SK-N-SH treated with all-trans-retinoic acid at 6 μM for 48 hours (cell line): ENCODE data around the gene ASCC3.

Experiments
- ATAC-seq: fragments of 200-7000 bp; cut with Tn5 transposase; 3 replicates; pipeline ENCODE4 v1.9.1; 2020; ENCODE audit warnings: mild to moderate bottlenecking, moderate library complexity
- ARNTL ChIP-seq: fragments of 450-650 bp; formaldehyde crosslinking; IDR thresholded peaks from 2 replicates; pipeline ENCODE4 v1.5.0; 2020; ENCODE audit warnings: low read depth, mild to moderate bottlenecking, moderate library complexity, borderline replicate concordance
- BACH2 ChIP-seq: fragments of 250-450 bp; sonication (Bioruptor Pico); IDR thresholded peaks from 2 replicates; pipeline ENCODE4 v1.9.0; 2021; ENCODE audit warnings: mild to moderate bottlenecking, borderline replicate concordance
- CREB5 ChIP-seq: fragments of 250-450 bp; sonication (Bioruptor Pico); IDR thresholded peaks from 2 replicates; pipeline ENCODE4 v1.5.1; 2020; ENCODE audit warnings: low read depth, mild to moderate bottlenecking, moderate library complexity
- CSDC2 ChIP-seq: fragments of 250-450 bp; sonication (Bioruptor Pico); IDR thresholded peaks from 2 replicates; pipeline ENCODE4 v1.5.0; 2020; ENCODE audit warnings: mild to moderate bottlenecking, moderate library complexity
- CSRNP3 ChIP-seq: fragments of 250-450 bp; sonication (Bioruptor Pico); IDR thresholded peaks from 2 replicates; pipeline ENCODE4 v1.5.1; 2021; ENCODE audit warnings: mild to moderate bottlenecking, moderate library complexity
- ESRRG ChIP-seq: fragments of 250-450 bp; sonication (Bioruptor Pico); IDR thresholded peaks from 2 replicates; pipeline ENCODE4 v1.6.1; 2021; ENCODE audit warnings: mild to moderate bottlenecking
- ISL1 ChIP-seq: fragments of 250-450 bp; sonication (Bioruptor Pico); IDR thresholded peaks from 2 replicates; pipeline ENCODE4 v2.1.2; 2022; ENCODE audit warnings: mild to moderate bottlenecking, moderate library complexity
- OSR1 ChIP-seq: fragments of 250-450 bp; sonication (Bioruptor Pico); IDR thresholded peaks from 2 replicates; pipeline ENCODE4 v1.8.0; 2022; ENCODE audit warnings: moderate library complexity, mild to moderate bottlenecking, inconsistent platforms
- PATZ1 ChIP-seq: fragments of 250-450 bp; sonication (Bioruptor Pico); IDR thresholded peaks from 2 replicates; pipeline ENCODE4 v1.8.0; 2020; ENCODE audit warnings: mild to moderate bottlenecking, moderate library complexity, borderline replicate concordance
- POU6F1 ChIP-seq: fragments of 250-450 bp; sonication (Bioruptor Pico); IDR thresholded peaks from 2 replicates; pipeline ENCODE4 v1.8.0; 2021; ENCODE audit warnings: low read depth, mild to moderate bottlenecking, moderate library complexity, borderline replicate concordance
- RARB ChIP-seq: fragments of 250-450 bp; sonication (Bioruptor Pico); IDR thresholded peaks from 2 replicates; pipeline ENCODE4 v1.8.0; 2021; ENCODE audit warnings: mild to moderate bottlenecking, moderate library complexity
- SNAI2 ChIP-seq: fragments of 250-450 bp; sonication (Bioruptor Pico); IDR thresholded peaks from 2 replicates; pipeline ENCODE4 v1.5.0; 2020; ENCODE audit warnings: mild to moderate bottlenecking, moderate library complexity
- TCF4 ChIP-seq: fragments of 250-450 bp; sonication (Bioruptor Pico); IDR thresholded peaks from 2 replicates; pipeline ENCODE4 v1.8.0; 2021; ENCODE audit warnings: mild to moderate bottlenecking, moderate library complexity, borderline replicate concordance
- TOX ChIP-seq: fragments of 250-450 bp; sonication (Bioruptor Pico); IDR thresholded peaks from 2 replicates; pipeline ENCODE4 v1.8.0; 2021; ENCODE audit warnings: mild to moderate bottlenecking, moderate library complexity, borderline replicate concordance
- TSHZ2 ChIP-seq: fragments of 250-450 bp; sonication (Bioruptor Pico); IDR thresholded peaks from 2 replicates; pipeline ENCODE4 v1.5.0; 2020; ENCODE audit warnings: mild to moderate bottlenecking, moderate library complexity
- ZC3H10 ChIP-seq: fragments of 250-450 bp; sonication (Bioruptor Pico); IDR thresholded peaks from 2 replicates; pipeline ENCODE4 v1.5.1; 2021; ENCODE audit warnings: mild to moderate bottlenecking, moderate library complexity
- ZFP30 ChIP-seq: fragments of 450-650 bp; formaldehyde crosslinking; IDR thresholded peaks from 2 replicates; pipeline ENCODE4 v1.5.0; 2022; ENCODE audit warnings: mild to moderate bottlenecking, moderate library complexity
- ZNF565 ChIP-seq: fragments of 450-650 bp; formaldehyde crosslinking; conservative IDR thresholded peaks from 2 replicates; pipeline ENCODE4 v1.5.0; 2020; ENCODE audit warnings: low read depth, mild to moderate bottlenecking, moderate library complexity
- ZNF70 ChIP-seq: fragments of 450-650 bp; formaldehyde crosslinking; IDR thresholded peaks from 2 replicates; pipeline ENCODE4 v1.5.0; 2020; ENCODE audit warnings: mild to moderate bottlenecking, moderate library complexity
- ZNF8 ChIP-seq: fragments of 450-650 bp; formaldehyde crosslinking; IDR thresholded peaks from 2 replicates; pipeline ENCODE4 v1.5.0; 2020; ENCODE audit warnings: mild to moderate bottlenecking, moderate library complexity

ASCC3 gene

GRCh38 chr6:100677240-100677639, 203.9 kb downstream of the ASCC3 start:
- ATAC-seq, result no peak
- no peak for TF ChIP-seq ZNF565 (CRISPR knock-in tag)
- no peak for TF ChIP-seq CSDC2 (CRISPR knock-in tag)
- TF ChIP-seq TCF4 (CRISPR knock-in tag), result no peak

- TF ChIP-seq TCF4 (CRISPR knock-in tag), result no peak
- no peak for TF ChIP-seq PATZ1 (CRISPR knock-in tag)
- TF ChIP-seq CSRNP3 (CRISPR knock-in tag), result no peak
- TF ChIP-seq SNAI2 (CRISPR knock-in tag), result no peak
- ATAC-seq, result no peak
Measured at GRCh38 chr6:100673641-100674040, 207.5 kb downstream of the ASCC3 start.

GRCh38 chr6:100671740-100672139, 209.4 kb downstream of the ASCC3 start:
- no peak for ATAC-seq
- no peak for TF ChIP-seq TSHZ2 (CRISPR knock-in tag)
- no peak for TF ChIP-seq ESRRG (CRISPR knock-in tag)
- TF ChIP-seq CREB5 (CRISPR knock-in tag), result no peak
- TF ChIP-seq CSDC2 (CRISPR knock-in tag), result no peak
- no peak for TF ChIP-seq ZFP30 (CRISPR knock-in tag)
- no peak for TF ChIP-seq ZNF70 (CRISPR knock-in tag)
- TF ChIP-seq OSR1 (CRISPR knock-in tag), result no peak
- TF ChIP-seq ZC3H10 (CRISPR knock-in tag), result no peak
- no peak for TF ChIP-seq TOX (CRISPR knock-in tag)
- no peak for TF ChIP-seq ISL1 (CRISPR knock-in tag)
- no peak for TF ChIP-seq BACH2 (CRISPR knock-in tag)

- no peak for ATAC-seq
- no peak for TF ChIP-seq CSDC2 (CRISPR knock-in tag)
- no peak for TF ChIP-seq TOX (CRISPR knock-in tag)
- TF ChIP-seq ZNF8, result no peak
- no peak for TF ChIP-seq ESRRG (CRISPR knock-in tag)
- TF ChIP-seq BACH2 (CRISPR knock-in tag), result no peak
- TF ChIP-seq ZNF565 (CRISPR knock-in tag), result no peak
- TF ChIP-seq POU6F1 (CRISPR knock-in tag), result no peak
- no peak for TF ChIP-seq SNAI2 (CRISPR knock-in tag)
- no peak for TF ChIP-seq ARNTL
- TF ChIP-seq CREB5 (CRISPR knock-in tag), result no peak
- no peak for TF ChIP-seq OSR1 (CRISPR knock-in tag)
- no peak for TF ChIP-seq ISL1 (CRISPR knock-in tag)
- no peak for TF ChIP-seq ZC3H10 (CRISPR knock-in tag)
- TF ChIP-seq RARB (CRISPR knock-in tag), result no peak
- no peak for TF ChIP-seq PATZ1 (CRISPR knock-in tag)
Measured at GRCh38 chr6:100670056-100670455, 211.1 kb downstream of the ASCC3 start.
